HG03039 (cell line): ENCODE measurements around the gene UBR4.

Source experiments
- ATAC-seq: cut with Tn5 transposase; IDR thresholded peaks from one replicate; pipeline ENCODE4 v1.9.1; 2021; ENCODE audit warnings: mild to moderate bottlenecking, moderate library complexity; ENCODE audit not compliant: unreplicated experiment

Gene UBR4

DNA sequence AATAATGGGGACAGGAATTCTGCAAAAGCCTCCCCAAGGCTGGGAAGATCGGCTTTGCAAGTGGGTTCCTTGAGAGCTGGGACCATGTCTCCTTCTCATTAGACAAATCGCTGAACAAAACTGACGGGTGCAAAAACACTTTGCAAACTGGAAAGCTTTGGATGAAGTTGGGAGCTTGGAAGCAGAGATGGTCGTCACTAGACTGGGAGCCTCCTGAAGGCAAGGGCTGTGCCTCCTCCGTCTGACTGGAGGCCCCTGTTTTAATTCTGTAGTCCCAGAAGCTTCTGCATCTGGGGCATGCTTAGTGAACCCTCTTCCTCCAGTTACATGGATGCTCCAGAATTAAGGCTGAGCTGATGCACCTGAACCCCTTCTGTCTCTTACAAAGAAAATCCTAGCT is 171.3 kb downstream of the UBR4 start:
- no peak for ATAC-seq

DNA sequence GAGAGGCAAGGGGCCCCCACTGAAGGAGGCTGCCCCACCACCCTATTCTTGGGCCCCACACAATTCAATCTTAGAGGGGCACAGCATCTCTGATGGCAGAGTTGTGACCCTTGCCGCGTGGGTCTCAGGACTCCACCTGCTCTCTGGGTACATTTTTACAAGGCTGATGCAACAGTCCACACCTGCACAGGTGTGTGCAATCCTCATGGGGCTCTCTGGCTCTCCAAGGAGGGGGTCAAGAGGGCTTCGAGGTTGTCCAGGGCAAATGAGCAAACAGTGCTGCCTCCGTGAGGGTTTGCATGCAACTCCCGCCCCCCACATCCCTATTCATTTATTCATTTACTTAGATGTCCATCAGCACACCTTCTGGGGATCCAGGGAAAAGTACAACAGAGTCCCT is 172.0 kb downstream of the UBR4 start:
- ATAC-seq, result no peak

DNA sequence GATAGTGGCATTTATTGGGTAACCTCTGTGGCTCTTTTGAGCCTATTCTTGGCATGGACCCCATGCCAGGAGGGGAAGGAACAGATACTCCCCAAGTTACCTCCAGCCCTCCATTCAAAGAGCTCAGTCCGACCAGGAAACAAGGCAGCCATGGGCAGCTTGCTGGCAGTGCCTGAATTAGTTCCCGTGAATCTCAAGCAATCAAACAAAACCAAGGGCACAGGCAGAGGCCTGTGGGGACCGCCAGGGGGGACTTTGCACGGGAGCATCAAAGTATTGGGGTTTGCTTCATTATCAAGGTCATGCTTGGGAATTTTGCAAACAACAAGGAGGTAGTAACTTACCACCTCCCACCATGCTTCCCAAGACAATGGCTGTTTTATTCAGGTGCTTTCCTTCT is 172.4 kb downstream of the UBR4 start:
- no peak for ATAC-seq

DNA sequence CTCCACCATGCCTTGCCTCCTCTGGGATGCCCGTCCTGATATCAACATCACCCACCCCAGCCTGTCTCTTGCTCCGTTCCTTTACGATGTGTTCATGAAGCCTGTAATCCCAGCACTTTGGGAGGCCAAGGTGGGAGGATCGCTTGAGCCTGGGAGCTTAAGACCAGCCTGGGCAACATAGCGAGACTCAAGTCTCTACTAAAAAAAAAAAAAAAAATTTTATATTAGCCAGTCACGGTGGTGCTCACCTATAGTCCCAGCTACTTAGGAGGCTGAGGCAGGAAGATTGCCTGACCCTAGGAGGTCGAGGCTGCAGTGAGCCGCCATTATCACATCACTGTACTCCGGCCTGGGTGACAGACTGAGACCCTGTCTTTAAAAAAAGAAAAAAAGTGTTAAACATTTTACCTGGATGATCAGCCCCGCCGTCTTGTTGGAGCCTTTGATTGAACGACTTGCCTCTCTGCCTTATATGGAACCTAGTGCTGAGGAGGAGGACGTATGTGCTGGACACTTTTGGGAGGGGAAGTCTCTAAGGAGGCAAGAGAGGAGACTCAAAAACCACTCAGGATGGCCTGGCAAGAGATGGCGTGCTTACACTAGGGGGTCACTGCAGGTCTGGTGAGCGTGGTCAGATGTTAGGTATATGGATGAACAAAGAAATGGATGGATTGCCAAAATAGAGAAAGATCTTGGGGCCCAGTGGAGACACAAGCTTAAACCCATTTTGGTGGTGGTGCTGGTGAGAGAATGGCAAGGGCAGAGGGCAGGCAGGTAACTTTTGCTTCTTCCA is 173.1 kb downstream of the UBR4 start:
- no peak for ATAC-seq

DNA sequence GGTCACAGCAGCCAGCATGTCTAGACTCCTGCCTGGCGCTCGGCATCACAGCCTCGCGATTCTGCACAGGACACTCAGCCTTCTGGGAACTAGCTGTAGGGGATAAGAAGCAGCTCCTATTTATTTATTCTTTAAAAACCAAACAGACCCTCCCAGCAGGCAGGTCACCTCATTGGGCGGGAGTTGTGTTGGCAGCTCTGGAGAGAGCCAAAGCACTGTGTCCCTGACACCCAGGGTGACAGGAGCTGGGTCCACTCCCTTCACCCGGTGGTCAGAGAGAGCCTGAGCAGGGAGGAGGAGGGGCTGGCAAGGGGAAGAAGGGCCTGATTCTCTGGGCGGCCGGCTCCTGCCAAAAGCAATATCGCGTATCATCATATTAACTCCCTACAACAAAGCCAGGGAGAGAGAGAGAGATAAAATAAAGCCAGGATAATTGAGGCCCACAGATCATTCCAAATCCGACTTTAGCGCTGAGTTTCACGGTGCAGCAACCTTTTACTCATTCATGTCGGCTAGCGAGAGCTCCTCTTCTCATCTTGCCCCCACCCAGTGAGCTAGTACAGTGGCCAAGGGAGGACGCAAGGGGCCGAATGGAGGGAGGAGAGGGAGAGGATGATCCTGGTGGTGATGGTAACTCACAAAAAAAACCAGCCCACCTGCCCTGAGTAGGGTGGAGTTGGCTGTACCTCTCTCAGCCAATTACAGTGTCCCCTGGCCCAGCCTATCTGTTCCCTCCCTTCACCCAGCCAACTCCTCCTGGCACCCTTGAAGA is 173.8 kb downstream of the UBR4 start:
- no peak for ATAC-seq

DNA sequence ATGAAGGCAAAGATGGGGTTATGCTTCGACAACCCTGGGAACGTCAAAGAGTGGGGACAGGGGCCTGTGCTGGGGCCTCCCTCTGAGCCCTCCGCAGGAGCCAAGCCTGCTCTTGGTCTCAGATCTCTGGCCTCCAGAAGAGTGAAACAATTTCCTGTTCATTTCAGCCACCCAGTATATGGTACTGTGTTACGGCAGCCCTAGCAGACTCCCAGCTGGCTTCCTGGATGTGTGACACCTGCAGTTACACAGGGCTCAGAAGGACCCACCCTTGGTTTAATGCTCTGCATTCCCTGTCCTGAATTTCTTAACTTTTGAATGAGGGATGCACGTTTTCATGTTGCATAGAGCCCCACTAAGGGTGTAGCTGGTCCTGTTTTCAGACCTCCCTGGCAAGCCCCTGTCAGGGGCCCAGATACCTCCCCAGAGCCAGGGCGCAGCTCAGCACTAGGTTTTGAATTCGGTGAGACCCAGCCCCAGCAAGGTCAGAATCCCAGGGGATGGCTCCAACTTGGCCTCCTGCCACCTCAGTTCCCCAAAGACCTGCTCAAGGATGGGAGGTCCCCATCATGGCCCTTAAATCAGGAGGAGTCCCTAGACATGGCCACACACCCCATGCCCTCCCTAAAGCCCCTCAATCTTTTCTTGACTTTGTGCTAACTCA is 174.6 kb downstream of the UBR4 start:
- ATAC-seq, result no peak

DNA sequence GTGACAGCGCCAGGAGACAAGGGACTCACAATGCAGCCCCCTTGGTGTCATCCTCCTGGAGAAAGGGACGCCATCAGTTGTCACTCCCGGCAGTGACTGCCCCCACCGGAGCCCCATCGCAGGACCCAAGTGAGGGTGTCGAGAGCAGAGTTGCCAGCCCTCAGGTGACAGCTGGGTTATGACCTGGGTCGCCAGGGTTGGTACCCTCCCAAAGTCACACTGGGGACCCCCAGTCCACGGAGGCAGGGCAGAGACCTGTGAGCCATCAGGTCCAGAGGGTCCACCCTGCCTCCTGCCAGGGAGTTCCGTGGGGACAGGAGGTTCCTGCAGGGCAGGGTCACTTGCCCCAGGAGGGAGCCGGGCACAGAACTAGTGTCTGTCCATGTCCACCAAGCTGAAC is 175.3 kb downstream of the UBR4 start:
- ATAC-seq, result no peak

DNA sequence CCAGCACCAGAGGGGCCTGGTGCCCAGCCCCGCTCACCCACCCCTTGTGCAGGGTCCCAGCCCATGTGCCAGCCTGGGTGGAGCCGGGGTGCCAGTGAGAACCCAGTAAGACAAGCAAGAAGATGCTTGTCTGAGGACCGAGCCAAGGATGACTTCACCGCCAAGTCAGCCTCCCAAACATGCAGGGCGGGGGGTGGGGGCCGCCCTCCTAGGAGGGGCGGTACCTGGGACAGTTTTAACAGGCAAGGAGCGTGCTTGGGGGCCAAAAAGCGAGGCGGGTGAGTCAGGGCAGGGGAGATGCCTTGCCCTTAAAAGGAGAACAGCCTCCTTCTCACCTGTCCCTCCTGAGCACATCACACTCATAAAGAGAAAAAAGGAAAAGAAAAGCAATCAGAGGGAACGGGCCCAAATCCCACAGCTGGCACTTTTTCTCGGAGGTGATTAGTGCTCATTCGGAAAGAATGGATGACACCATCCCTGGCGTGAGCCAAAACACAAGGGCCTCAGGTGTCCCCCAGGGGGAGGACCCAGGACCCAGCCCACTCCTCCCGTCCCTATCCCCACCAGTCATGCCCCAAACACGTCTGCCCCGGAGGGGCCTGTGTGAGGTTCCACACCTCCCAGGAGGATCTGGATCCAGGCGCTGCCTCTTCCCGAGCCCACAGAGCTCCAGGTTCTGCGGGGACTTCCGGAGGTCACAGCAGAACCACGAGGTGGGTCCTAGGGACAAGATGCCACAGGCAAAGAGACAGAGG is 176.0 kb downstream of the UBR4 start:
- no peak for ATAC-seq

DNA sequence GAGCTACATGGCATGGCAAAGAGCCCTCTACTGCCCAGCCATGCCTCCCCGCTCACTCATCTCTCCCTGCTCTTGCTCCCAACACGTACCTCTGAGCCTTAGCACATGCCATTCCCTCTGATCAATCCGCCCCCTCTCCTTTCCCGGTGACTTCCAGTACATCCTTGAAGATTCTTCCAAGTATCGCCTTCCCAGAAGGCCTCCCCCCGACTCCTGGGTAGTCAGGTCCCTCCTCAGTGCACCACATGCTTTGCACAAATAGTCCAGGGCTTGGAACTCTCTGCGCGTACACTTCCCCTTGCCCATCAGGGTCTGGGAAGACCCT is 176.6 kb downstream of the UBR4 start:
- ATAC-seq, result no peak

DNA sequence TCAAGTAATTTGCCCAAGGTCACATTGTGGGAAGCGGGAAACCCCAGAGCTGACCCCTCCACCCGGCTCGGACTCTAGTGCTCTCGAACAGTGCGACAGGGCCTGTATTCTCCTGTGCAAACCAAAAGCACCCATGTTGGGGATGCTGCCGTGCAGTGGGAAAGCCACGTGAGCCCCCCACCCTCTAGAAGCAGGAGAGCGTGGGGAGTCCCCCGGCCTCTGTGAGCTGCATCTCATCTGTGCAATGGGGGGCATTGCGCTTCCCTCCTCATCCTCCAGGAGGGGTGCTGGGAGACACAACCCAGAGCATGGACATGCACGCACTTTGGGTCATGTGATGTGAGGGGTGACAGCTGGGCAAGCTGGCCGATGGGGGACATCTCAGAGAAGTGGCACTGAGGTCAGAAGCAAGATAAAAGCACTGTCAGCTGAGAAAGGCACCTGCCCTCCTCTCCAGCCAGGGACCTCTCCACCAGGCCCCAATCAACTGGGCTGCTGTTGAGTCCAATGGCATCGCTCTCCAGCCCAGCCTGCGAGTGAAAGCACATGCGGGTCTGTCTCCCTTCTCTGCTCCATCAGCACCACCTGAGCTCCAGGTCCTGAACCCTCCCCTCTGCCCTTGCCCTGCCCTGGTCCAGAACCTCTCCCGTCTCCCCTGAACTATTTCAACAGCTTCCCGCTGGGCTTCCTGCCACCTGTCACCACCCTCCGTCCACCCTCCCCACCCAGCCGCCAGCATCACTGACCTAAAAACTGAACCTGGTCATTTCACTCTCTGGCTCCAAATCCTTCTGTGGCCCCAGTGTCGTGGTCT is 177.2 kb downstream of the UBR4 start:
- no peak for ATAC-seq

DNA sequence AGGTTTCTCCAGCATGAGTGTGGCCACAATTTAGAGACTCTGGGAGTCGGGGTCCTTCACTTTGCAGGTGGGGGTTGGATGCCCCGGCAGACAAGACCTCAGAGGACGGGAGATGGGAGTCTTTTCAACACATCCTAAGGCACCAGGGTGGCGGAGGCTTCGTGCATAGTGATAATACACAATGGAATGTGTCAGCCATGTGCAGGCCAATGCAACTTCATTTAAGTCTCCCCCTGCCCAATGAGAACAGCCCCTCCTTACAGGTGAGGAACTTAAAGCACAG is 177.7 kb downstream of the UBR4 start:
- no peak for ATAC-seq

DNA sequence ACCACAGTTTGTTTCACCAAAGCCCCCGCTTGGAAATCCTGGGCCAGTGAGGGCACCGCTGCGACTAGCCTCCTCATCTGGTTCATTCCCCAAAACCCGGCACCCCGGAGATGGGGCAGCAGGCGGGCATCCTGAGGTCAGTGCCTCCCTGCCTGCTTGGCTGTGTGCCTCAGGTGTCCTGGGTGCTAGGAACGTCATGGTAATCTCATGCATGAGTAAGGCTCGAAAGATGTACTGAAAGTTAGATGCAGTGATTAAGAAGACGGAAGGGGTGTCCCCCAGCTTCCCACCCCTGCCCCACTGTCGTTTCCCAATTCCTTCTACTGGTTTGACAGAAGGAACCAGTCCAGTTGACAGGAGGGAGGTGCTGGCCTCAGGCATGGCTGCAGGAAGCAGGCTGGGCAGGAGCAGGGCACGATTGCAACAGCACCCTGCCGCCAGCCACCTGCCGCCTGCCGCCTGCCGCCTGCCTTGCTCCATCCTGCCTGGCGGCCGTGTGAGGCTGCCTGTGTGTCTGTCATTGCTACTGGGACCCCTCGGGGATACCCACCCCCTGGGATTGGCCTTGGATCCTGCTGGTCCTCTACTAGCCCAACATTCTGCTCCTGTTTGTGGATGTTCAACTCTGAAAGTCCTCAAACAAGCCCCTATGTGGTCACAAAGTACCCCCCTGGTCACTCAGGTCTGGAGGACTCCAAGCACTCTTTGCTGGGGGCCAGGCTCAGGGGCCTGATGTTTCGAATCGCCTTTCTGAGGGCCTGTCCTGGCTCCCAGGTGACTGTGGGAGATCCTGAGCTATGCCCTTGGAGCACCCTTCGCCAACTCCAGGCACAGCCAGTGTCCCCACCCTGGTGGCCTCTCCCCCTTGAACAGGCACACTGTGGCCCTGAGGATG is 180.6 kb downstream of the UBR4 start:
- ATAC-seq, result no peak

DNA sequence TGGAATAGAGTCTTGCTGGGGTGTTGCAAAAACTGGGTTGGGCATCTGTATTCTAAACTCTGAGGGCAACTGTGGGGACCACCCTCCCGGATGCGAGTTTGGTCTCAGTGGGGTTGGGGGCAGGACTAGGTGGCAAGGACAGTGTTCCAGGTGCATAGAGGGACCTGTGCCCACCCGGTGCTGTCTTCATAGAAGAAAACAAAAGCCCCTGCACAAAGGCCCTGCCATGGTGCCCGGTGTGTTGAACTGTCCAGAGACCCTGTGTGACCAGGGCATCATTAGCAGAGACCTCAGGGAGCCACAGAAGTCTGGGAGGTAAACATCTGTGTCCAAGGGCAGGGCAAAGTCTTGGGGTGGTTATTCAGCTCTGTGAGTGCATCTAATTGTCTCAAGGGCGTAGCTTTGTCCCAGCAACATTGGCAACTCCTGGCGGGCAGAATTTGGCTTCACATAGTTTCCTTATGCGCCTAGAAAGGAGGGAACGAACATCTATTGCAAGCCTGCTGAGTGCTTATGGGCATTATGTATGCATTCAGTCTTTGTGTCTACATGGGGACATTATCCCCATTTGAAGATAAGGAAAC is 181.4 kb downstream of the UBR4 start:
- ATAC-seq, result no peak

DNA sequence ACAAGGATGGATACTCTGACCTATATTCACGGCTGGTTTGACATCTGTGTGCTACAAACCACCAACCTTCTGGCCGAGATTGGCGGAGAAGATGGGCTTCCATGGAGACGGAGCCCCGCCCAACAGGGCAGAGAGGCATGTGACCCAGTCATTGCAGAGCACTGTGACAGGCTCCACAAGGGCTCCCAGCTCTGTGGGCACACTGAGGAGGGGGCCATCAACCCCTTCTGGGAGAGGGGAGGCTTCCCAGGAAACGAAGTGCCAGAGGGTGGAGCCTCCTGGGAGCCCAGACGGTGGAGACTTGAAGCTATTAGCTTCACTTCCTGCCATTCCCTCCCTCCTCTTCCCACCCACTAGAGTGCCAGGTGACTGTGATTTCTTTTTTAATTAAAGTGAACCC is 182.0 kb downstream of the UBR4 start:
- no peak for ATAC-seq
